T-helper 9 cell (primary cell): ENCODE results near the gene NRSN2.
"Not testable (repeated sequence)": the region's sequence is repeated elsewhere in the genome, so short reads cannot be mapped to it uniquely, and the experiment has no call there.

Experiments
- DNase-seq: peaks from one replicate; pipeline ENCODE4 v3.0.0-alpha.2; 2020

The NRSN2 gene

GRCh38 chr20:325045-325888 is 21.6 kb upstream of the NRSN2 start, which contains the start of gene SOX12:
Gene SOX12 (plus strand): TSS chr20:325552. CDS start chr20:325925, 373 bp downstream.
- DNase-seq, result peak; percentile 98

- peak; percentile 39 for DNase-seq
These were observed 20.8 kb upstream of the NRSN2 start for GRCh38 chr20:325889-326644.

GRCh38 chr20:326645-327185 is 20.2 kb upstream of the NRSN2 start:
- no peak for DNase-seq

- peak; percentile 57 for DNase-seq
These were observed 19.5 kb upstream of the NRSN2 start for GRCh38 chr20:327186-328026.

GRCh38 chr20:328027-328974 is 18.6 kb upstream of the NRSN2 start:
- no peak for DNase-seq

- no peak for DNase-seq
These were observed 17.8 kb upstream of the NRSN2 start for GRCh38 chr20:328975-329695.

- DNase-seq, result no peak
These were observed 17.1 kb upstream of the NRSN2 start for GRCh38 chr20:329851-330232.

- DNase-seq, result peak; percentile 45
These were observed 16.4 kb upstream of the NRSN2 start for GRCh38 chr20:330233-331149.

GRCh38 chr20:334578-334977 is 12.3 kb upstream of the NRSN2 start:
- DNase-seq, result no peak

- DNase-seq, result not testable (repeated sequence)
These were observed 10.9 kb upstream of the NRSN2 start for GRCh38 chr20:336040-336439.

GRCh38 chr20:341682-342081 is 5.2 kb upstream of the NRSN2 start:
- DNase-seq, result no peak

GRCh38 chr20:343107-343506 is 3.8 kb upstream of the NRSN2 start:
- no peak for DNase-seq

- no peak for DNase-seq
These were observed 775 bp upstream of the NRSN2 start for GRCh38 chr20:346033-346639.

GRCh38 chr20:347317-347639 is 367 bp downstream of the NRSN2 start:
- no peak for DNase-seq

- peak; percentile 42 for DNase-seq
These were observed 951 bp downstream of the NRSN2 start for GRCh38 chr20:347640-348484.

GRCh38 chr20:348972-349841 is 2.3 kb downstream of the NRSN2 start:
- DNase-seq, result no peak

GRCh38 chr20:353166-353565 is 6.3 kb downstream of the NRSN2 start:
- no peak for DNase-seq
